ENCODE measurements around the gene TMEM86A.
A peak's percentile ranks its signal among the peaks of the same experiment; 100 is the strongest.
"Not testable (repeated sequence)": the region's sequence is repeated elsewhere in the genome, so short reads cannot be mapped to it uniquely, and the experiment has no call there.

TMEM86A gene

GRCh38 chr11:18698341-18699268, at the start of gene TMEM86A:
TMEM86A (plus strand) TSS chr11:18698779; CDS start chr11:18698887, 108 bp downstream.
- DNase-seq, result peak; percentile 94

GRCh38 chr11:18650353-18650752, 48.2 kb upstream of the TMEM86A start:
- no peak for DNase-seq

GRCh38 chr11:18650859-18651557, 47.6 kb upstream of the TMEM86A start:
- DNase-seq, result peak; percentile 53

- no peak for DNase-seq
Observed at GRCh38 chr11:18657673-18658072, 40.9 kb upstream of the TMEM86A start.

GRCh38 chr11:18665353-18665872, 33.2 kb upstream of the TMEM86A start:
- DNase-seq, result not testable (repeated sequence)

GRCh38 chr11:18668131-18668530, 30.4 kb upstream of the TMEM86A start:
- no peak for DNase-seq

- peak; percentile 36 for DNase-seq
Observed at GRCh38 chr11:18669219-18669596, 29.4 kb upstream of the TMEM86A start.

GRCh38 chr11:18669711-18670110, 28.9 kb upstream of the TMEM86A start:
- no peak for DNase-seq

GRCh38 chr11:18671246-18671645, 27.3 kb upstream of the TMEM86A start:
- DNase-seq, result peak; percentile 28

GRCh38 chr11:18672209-18672608, 26.4 kb upstream of the TMEM86A start:
- peak; percentile 41 for DNase-seq

- DNase-seq, result no peak
Observed at GRCh38 chr11:18676803-18677202, 21.8 kb upstream of the TMEM86A start.

GRCh38 chr11:18677560-18677959, 21.0 kb upstream of the TMEM86A start:
- DNase-seq, result no peak

- DNase-seq, result not testable (repeated sequence)
Observed at GRCh38 chr11:18681949-18682348, 16.6 kb upstream of the TMEM86A start.

- DNase-seq, result no peak
Observed at GRCh38 chr11:18682466-18682865, 16.1 kb upstream of the TMEM86A start.

GRCh38 chr11:18684267-18684666, 14.3 kb upstream of the TMEM86A start:
- no peak for DNase-seq

GRCh38 chr11:18691467-18692140, 7.0 kb upstream of the TMEM86A start:
- not testable (repeated sequence) for DNase-seq

GRCh38 chr11:18692941-18693760, 5.4 kb upstream of the TMEM86A start:
- no peak for DNase-seq

GRCh38 chr11:18696638-18697225, 1.8 kb upstream of the TMEM86A start:
- DNase-seq, result no peak

GRCh38 chr11:18697576-18697975, 1.0 kb upstream of the TMEM86A start:
- DNase-seq, result no peak

GRCh38 chr11:18699269-18699596, 654 bp downstream of the TMEM86A start:
- no peak for DNase-seq

- DNase-seq, result no peak
Observed at GRCh38 chr11:18699848-18700261, 1.3 kb downstream of the TMEM86A start.

GRCh38 chr11:18700375-18700774, 1.8 kb downstream of the TMEM86A start:
- DNase-seq, result no peak
